B cell (primary cell): ENCODE measurements around the gene SLC10A6. TPM values are rescaled to one million over a fixed set of nuclear protein-coding genes. Genes with fewer than 3 reads are reported as not detected.

Source experiments
- ATAC-seq: fragments of 200-7000 bp; cut with Tn5 transposase; one replicate; pipeline ENCODE4 v1.10.0; 2021; ENCODE audit warnings: low read depth, mild to moderate bottlenecking, moderate number of reproducible peaks, moderate library complexity
- CTCF ChIA-PET: fragments of 350-600 bp; sonication (Branson Sonifier 250); formaldehyde crosslinking; loops from one replicate; lab custom pipeline; 2021; ENCODE audit warnings: antibody characterized with exemption, inconsistent platforms; lab: Charles Lee
- POLR2A ChIA-PET: fragments of 350-600 bp; sonication (Branson Sonifier 250); formaldehyde crosslinking; loops from one replicate; lab custom pipeline; 2021; ENCODE audit warnings: antibody characterized with exemption; lab: Charles Lee
- DNase-seq: peaks from one replicate; pipeline ENCODE4 v3.0.0; 2013
- H2AFZ ChIP-seq: 2 replicates; pipeline ENCODE4 v1.6.1; 2012; ENCODE audit warnings: mild to moderate bottlenecking, low read depth, low read length; ENCODE audit not compliant: insufficient read depth, poor library complexity, severe bottlenecking
- H3K27ac ChIP-seq, 2 donors: 1 replicate in 1 of 2; 2 replicates in 1 of 2; pipeline ENCODE4 v1.5.1; 2012 to 2013; ENCODE audit warnings: low read length in 2 of 2, mild to moderate bottlenecking in 2 of 2, moderate library complexity in 1 of 2
- H3K27me3 ChIP-seq, 4 experiments: fragments of 200-600 bp in 1 of 4; sonication (generic) in 1 of 4; replicated peaks in 1 of 4; 1 replicate in 2 of 4; 2 replicates in 2 of 4; pipeline versions ENCODE4 v1.6.1 to v1.7.0; 2013 to 2016; ENCODE audit warnings: low read length in 3 of 4, mild to moderate bottlenecking in 2 of 4, mixed read lengths in 1 of 4, moderate library complexity in 1 of 4; ENCODE audit not compliant: insufficient read depth in 4 of 4, control insufficient read depth in 3 of 4; ENCODE audit errors: control extremely low read depth in 1 of 4
- H3K36me3 ChIP-seq, 2 experiments: replicated peaks in 1 of 2; 1 replicate in 1 of 2; 2 replicates in 1 of 2; pipeline versions ENCODE4 v1.6.1 to v1.7.1; 2013; ENCODE audit warnings: low read length in 1 of 2; ENCODE audit not compliant: insufficient read depth in 2 of 2, control insufficient read depth in 1 of 2; ENCODE audit errors: control extremely low read depth in 1 of 2, extremely low read depth in 1 of 2
- H3K4me1 ChIP-seq, 2 donors: fragments of 200-600 bp in 1 of 2; sonication (generic) in 1 of 2; 1 replicate in 1 of 2; 2 replicates in 1 of 2; pipeline versions ENCODE4 v1.5.1 to v1.6.1; 2013 to 2017; ENCODE audit warnings: low read length in 2 of 2; ENCODE audit not compliant: control insufficient read depth in 2 of 2, insufficient read depth in 2 of 2
- H3K4me2 ChIP-seq: replicated peaks from 2 replicates; pipeline ENCODE3; 2012; ENCODE audit warnings: mild to moderate bottlenecking, low read depth, low read length; ENCODE audit not compliant: poor library complexity, severe bottlenecking
- H3K4me3 ChIP-seq, 5 experiments: fragments of 200-600 bp in 1 of 5; sonication (generic) in 1 of 5; 1 replicate in 3 of 5; 2 replicates in 2 of 5; pipeline versions ENCODE4 v1.5.1 to v1.7.0; 2011 to 2016; ENCODE audit warnings: low read length in 4 of 5, mild to moderate bottlenecking in 4 of 5, low read depth in 2 of 5, control low read depth in 1 of 5, moderate library complexity in 1 of 5; ENCODE audit not compliant: insufficient read depth in 1 of 5; ENCODE audit errors: control extremely low read depth in 1 of 5, extremely low read depth in 1 of 5
- H3K79me2 ChIP-seq: fragments of 200-600 bp; sonication (generic); one replicate; pipeline ENCODE4 v1.6.0; 2016; ENCODE audit warnings: low read length; ENCODE audit not compliant: control insufficient read depth, insufficient read depth
- H3K9ac ChIP-seq: fragments of 200-600 bp; sonication (generic); 2 replicates; pipeline ENCODE4 v1.6.1; 2017; ENCODE audit warnings: mild to moderate bottlenecking, low read length, moderate library complexity
- H3K9me3 ChIP-seq, 3 donors: one replicate each; pipeline versions ENCODE4 v1.6.1 to v1.7.1; 2013; ENCODE audit warnings: low read length in 2 of 3; ENCODE audit not compliant: control insufficient read depth in 2 of 3, insufficient read depth in 1 of 3; ENCODE audit errors: control extremely low read depth in 1 of 3
- H4K20me1 ChIP-seq: 2 replicates; pipeline ENCODE4 v1.6.0; 2012; ENCODE audit warnings: mild to moderate bottlenecking, low read length; ENCODE audit not compliant: insufficient read depth, control insufficient read depth, poor library complexity, severe bottlenecking
- H3K27ac Mint-ChIP-seq: one replicate; pipeline ENCODE4 v1.8.0; 2021; ENCODE audit warnings: mixed read lengths
- H3K27me3 Mint-ChIP-seq: one replicate; pipeline ENCODE4 v1.8.0; 2021; ENCODE audit warnings: mixed read lengths
- H3K4me1 Mint-ChIP-seq: one replicate; pipeline ENCODE4 v1.8.0; 2021; ENCODE audit warnings: mixed read lengths
- H3K4me3 Mint-ChIP-seq: one replicate; pipeline ENCODE4 v1.8.0; 2021; ENCODE audit warnings: mixed read lengths
- H3K9me3 Mint-ChIP-seq: one replicate; pipeline ENCODE4 v1.8.0; 2022; ENCODE audit warnings: mixed read lengths; ENCODE audit not compliant: insufficient read depth
- EZH2 ChIP-seq: IDR thresholded peaks from 2 replicates; pipeline ENCODE4 v1.6.1; 2012; ENCODE audit warnings: borderline replicate concordance, low read depth, mild to moderate bottlenecking, moderate library complexity, low read length; ENCODE audit not compliant: insufficient read depth, poor library complexity, severe bottlenecking
- WGBS: methylation state at CpG from one replicate; pipeline ENCODE4 v1.1.5; 2013; ENCODE audit warnings: missing lambda C conversion rate; ENCODE audit not compliant: insufficient coverage; 5-methylcytosine and 5-hydroxymethylcytosine counted together
- intact Hi-C: fragments of 100-400 bp; cut with micrococcal nuclease; formaldehyde crosslinking; loops from one replicate; pipeline ENCODE4 v1.10.0; 2022
- polyA plus RNA-seq: library from polyadenylated mRNA; depleted of rRNA; stranded (reverse); fragments of >200 nt; gene quantifications from 2 replicates; pipeline ENCODE4 v1.2.3, GENCODE V29; 2012
- total RNA-seq, 2 donors: library from RNA; stranded (reverse); fragments of 120-200 nt in 1 of 2; gene quantifications; 1 replicate in 1 of 2; 2 replicates in 1 of 2; pipeline versions ENCODE4 v1.2.3 to v1.2.4, GENCODE V29; 2013 to 2022
- TF ChIP-seq, protein P1 (sequence below): fragments of 200-600 bp; IDR thresholded peaks from one replicate; pipeline ENCODE4 v1.8.0; 2022; ENCODE audit warnings: antibody characterized with exemption, mild to moderate bottlenecking

Gene SLC10A6
- total and polyA plus RNA-seq, 2 donors (not counting 1 experiment from before 2014, with no cell fraction given), result not detected

DNA sequence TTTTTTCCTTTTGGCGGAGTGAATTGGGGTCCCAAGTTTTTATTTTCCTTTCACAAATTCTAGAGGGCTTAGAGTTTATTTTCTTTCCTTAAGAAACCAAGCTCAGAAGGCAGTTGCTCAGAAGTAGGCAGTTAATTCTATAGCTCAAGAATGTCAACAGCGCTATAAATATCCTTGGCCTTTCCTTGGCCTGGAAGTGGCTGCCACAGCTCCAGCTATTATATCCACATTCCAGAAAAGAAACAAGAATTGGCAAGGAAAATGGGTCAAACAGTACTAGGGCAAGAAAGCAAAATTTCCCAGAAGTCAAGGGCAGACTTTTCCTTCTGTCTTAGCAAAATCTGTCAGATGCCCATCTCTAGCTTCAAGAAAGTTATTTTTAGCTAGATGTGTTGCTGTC lies 31.0 kb downstream of the SLC10A6 start:
- no peak overlapping the region for H2AFZ ChIP-seq
- no peaks in the 10 kb centered on the region for H3K79me2 ChIP-seq
- no peak overlapping the region for H3K4me2 ChIP-seq
- no peak overlapping the region for H3K4me3 ChIP-seq
- no peak overlapping the region for H3K27ac ChIP-seq
- ChIA-PET POLR2A (no interaction called here), CTCF (no interaction called here)
- H3K27me3 ChIP-seq, result no peaks in the 10 kb centered on the region
- no peaks in the 10 kb centered on the region for H4K20me1 ChIP-seq
- Mint-ChIP-seq H3K4me1 (no peaks in the 10 kb centered on the region), H3K4me3 (no peak overlapping the region), H3K27ac (no peak overlapping the region), H3K9me3 (peaks cover 8% of the 10 kb centered on the region), H3K27me3 (no peaks in the 10 kb centered on the region)
- DNase-seq (no peak), ATAC-seq (no peak)
- no CpG with 5 or more reads among the region's 2 CpGs for WGBS
- H3K9me3 ChIP-seq, result peaks cover 0 to 8% (median 5%) of the 10 kb centered on the region in 3 donors
- TF ChIP-seq EZH2, result no peak
- TF ChIP-seq, protein P1, sequence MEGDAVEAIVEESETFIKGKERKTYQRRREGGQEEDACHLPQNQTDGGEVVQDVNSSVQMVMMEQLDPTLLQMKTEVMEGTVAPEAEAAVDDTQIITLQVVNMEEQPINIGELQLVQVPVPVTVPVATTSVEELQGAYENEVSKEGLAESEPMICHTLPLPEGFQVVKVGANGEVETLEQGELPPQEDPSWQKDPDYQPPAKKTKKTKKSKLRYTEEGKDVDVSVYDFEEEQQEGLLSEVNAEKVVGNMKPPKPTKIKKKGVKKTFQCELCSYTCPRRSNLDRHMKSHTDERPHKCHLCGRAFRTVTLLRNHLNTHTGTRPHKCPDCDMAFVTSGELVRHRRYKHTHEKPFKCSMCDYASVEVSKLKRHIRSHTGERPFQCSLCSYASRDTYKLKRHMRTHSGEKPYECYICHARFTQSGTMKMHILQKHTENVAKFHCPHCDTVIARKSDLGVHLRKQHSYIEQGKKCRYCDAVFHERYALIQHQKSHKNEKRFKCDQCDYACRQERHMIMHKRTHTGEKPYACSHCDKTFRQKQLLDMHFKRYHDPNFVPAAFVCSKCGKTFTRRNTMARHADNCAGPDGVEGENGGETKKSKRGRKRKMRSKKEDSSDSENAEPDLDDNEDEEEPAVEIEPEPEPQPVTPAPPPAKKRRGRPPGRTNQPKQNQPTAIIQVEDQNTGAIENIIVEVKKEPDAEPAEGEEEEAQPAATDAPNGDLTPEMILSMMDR, result no peak
- no peaks in the 10 kb centered on the region for H3K4me1 ChIP-seq
- intact Hi-C loops, result no loop called here
- no peaks in the 10 kb centered on the region for H3K36me3 ChIP-seq
- H3K9ac ChIP-seq, result no peak overlapping the region

DNA sequence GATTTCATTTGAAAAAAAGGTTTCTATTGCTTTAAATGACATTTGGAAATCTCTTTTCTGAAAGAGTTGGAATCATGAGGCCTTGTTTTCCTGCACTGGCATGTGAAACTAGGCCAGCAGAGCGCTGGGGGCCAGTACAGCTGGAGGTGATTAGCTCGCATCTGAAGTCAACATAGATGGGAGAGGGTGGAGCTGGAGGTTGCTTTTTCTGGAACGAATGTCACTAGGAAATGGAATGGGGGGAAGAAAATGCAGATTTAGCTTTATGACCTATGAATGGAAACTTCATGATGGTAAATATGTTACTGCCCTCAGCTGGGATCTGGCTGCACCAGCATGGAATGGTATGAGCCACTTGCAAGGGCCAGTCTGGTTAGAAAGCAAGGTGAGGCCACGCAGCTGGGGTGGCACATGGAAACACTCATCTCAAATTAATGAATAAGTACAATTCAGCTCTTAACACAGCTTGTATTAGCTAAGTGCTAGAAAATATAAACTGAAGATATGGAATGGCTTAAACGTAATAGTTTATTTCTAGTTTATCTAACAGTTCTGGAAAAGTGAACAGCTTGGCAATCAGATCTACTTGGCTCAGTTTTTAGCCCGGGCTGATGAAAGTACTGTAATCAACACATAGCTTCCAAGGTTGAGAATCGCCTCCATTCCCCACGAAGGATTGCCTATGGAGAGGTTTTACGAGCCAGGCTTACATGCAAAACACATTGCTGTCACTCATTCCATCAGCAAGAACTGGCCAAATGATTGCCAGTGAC lies 32.5 kb downstream of the SLC10A6 start:
- Histone ChIP-seq H3K4me2 (no peak overlapping the region), H4K20me1 (no peaks in the 10 kb centered on the region), H3K27ac (no peak overlapping the region), H3K36me3 (no peaks in the 10 kb centered on the region), H3K4me1 (no peaks in the 10 kb centered on the region), H3K9me3 (peaks cover 0 to 8% (median 5%) of the 10 kb centered on the region in 3 donors), H3K9ac (no peak overlapping the region), H3K4me3 (no peak overlapping the region), H2AFZ (no peak overlapping the region), H3K27me3 (no peaks in the 10 kb centered on the region), H3K79me2 (no peaks in the 10 kb centered on the region)
- H3K27me3 Mint-ChIP-seq, result no peaks in the 10 kb centered on the region
- no peak overlapping the region for H3K27ac Mint-ChIP-seq
- ChIA-PET CTCF (interaction anchor here (1.3 kb wide), 1 partner anchor 326 kb away, joined by 3 read pairs; no protein-coding TSS in a partner anchor), POLR2A (no interaction called here)
- intact Hi-C loops, result no loop called here
- WGBS, result 96% methylated on average over 6 of the region's 9 CpGs
- DNase-seq, result no peak
- H3K4me1 Mint-ChIP-seq, result no peaks in the 10 kb centered on the region
- ATAC-seq, result no peak
- H3K4me3 Mint-ChIP-seq, result no peak overlapping the region
- no peak for TF ChIP-seq EZH2
- TF ChIP-seq, protein P1, result no peak
- peaks cover 8% of the 10 kb centered on the region for H3K9me3 Mint-ChIP-seq
